ENCODE measurements around the gene BTBD10. TPM values are rescaled to one million over a fixed set of nuclear protein-coding genes. Genes with fewer than 3 reads are reported as not detected.
"Not testable (repeated sequence)": the region's sequence is repeated elsewhere in the genome, so short reads cannot be mapped to it uniquely, and the experiment has no call there.

Gene BTBD10
- total and polyA plus RNA-seq, 2 experiments from 2014 or later = 38.6 to 56.7 TPM

DNA sequence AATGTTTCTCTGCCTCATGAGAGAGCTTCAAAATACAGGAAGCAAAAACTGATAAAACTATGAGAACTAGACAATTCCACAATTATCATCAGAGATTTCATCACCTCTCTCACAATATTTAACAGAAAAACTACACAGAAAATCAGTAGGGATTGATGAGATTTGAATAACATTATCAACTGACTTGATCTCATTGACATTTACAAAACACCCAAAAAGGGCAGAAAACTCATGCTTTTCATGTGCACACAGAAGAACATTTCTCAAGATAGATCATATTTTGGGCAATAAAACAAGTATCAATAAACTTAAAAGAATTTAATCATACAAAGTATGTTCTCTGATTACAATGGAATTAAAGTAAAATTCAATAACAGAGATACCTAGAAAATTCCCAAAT is 35.6 kb downstream of the BTBD10 start:
- Histone ChIP-seq H3K27me3 (replicated peaks; ENCODE audit: insufficient read depth) (no peaks in the 10 kb centered on the region), H3K9me3 (ENCODE audit: low read depth) (no peaks in the 10 kb centered on the region), H3K9me2 (ENCODE audit: insufficient read depth) (no peaks in the 10 kb centered on the region), H3K4me3 (no peak overlapping the region), H2AFZ (no peak overlapping the region), H3K4me1 (ENCODE audit: insufficient read depth) (peaks cover 8% of the 10 kb centered on the region; the same call in 1 of the 2 replicates), H4K20me1 (ENCODE audit: insufficient read depth) (no peaks in the 10 kb centered on the region; the same call in 1 of the 2 replicates), H3K36me3 (ENCODE audit: low read depth) (peaks cover 6% of the 10 kb centered on the region; the same call in 1 of the 2 replicates), H3F3A (ENCODE audit: insufficient read depth) (no peaks in the 10 kb centered on the region), H3K79me2 (ENCODE audit: insufficient read depth) (peaks cover 98% of the 10 kb centered on the region), H3K9ac (no peak overlapping the region), H3K4me2 (ENCODE audit: unreplicated experiment) (no peak overlapping the region), H3K27ac (no peak overlapping the region)
- DNase-seq = no peak
- in situ Hi-C loops (cut with MboI) = no loop called here
- TF ChIP-seq EZH2phosphoT487 (IDR thresholded peaks at IDR 0.05; ENCODE audit: insufficient read depth, low read depth) = no peak
- no peak for TF ChIP-seq EZH2 (IDR thresholded peaks at IDR 0.05; ENCODE audit: insufficient read depth, poor library complexity, severe bottlenecking)

DNA sequence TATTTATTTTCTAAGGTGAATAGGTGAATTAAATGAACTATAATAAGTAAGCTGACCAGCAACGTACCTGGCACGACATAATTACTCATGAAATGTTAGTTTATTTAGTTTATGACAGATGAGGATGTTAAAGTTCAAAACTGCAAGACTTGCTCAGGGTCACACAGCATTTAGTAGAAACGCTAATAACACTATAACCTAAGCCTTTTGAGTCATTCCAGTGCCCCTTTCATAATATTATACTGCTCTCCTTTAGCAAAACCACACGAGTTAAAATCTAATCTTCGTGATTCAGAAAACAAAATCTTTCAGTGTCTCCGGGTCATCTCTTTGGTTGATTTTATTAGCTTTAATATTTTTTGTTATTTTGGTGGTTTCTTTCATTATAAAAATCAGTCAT is 39.6 kb downstream of the BTBD10 start:
- H3K79me2 ChIP-seq (ENCODE audit: insufficient read depth) = peaks cover 75% of the 10 kb centered on the region
- TF ChIP-seq EZH2phosphoT487 (IDR thresholded peaks at IDR 0.05; ENCODE audit: insufficient read depth, low read depth) = no peak
- no peak for TF ChIP-seq EZH2 (IDR thresholded peaks at IDR 0.05; ENCODE audit: insufficient read depth, poor library complexity, severe bottlenecking)

DNA sequence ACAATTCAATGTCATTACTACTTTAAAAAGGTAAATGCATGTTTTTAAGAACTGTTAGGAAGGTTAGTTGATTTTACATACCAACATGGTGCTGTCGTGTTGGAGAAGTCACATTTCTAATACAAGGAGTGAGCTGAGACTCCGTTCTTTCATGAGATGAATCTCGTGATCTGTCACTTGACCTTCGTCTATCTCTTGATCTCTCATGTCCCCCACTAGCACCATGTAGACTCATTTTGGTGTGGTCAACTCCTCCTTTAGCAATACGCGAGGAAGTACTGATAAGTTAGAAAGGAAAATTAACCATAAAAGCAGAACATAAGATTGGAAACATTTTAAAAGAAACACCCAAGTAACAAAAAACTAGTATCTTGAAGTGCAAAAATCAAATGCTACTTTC is 41.5 kb downstream of the BTBD10 start:
- Histone ChIP-seq H3K36me3 (ENCODE audit: low read depth) (peaks cover 21% of the 10 kb centered on the region), H3K4me1 (ENCODE audit: insufficient read depth) (peaks cover 8% of the 10 kb centered on the region; the same call in 1 of the 2 replicates), H4K20me1 (ENCODE audit: insufficient read depth) (no peaks in the 10 kb centered on the region; the same call in 1 of the 2 replicates), H2AFZ (no peak overlapping the region), H3K4me3 (no peak overlapping the region), H3K27me3 (replicated peaks; ENCODE audit: insufficient read depth) (no peaks in the 10 kb centered on the region), H3K4me2 (ENCODE audit: unreplicated experiment) (no peak overlapping the region), H3K9me2 (ENCODE audit: insufficient read depth) (no peaks in the 10 kb centered on the region), H3K79me2 (ENCODE audit: insufficient read depth) (peaks cover 57% of the 10 kb centered on the region), H3K27ac (no peak overlapping the region), H3K9me3 (ENCODE audit: low read depth) (no peaks in the 10 kb centered on the region), H3K9ac (no peak overlapping the region), H3F3A (ENCODE audit: insufficient read depth) (no peaks in the 10 kb centered on the region)
- WGBS, 2 experiments (ENCODE audit: low coverage in 1 of 2, low lambda C conversion rate in 2 of 2, missing lambda C conversion rate in 2 of 2) = 85 to 91% methylated on average over 6 of the region's 6 CpGs
- in situ Hi-C loops (cut with MboI) = no loop called here
- TF ChIP-seq EZH2 (IDR thresholded peaks at IDR 0.05; ENCODE audit: insufficient read depth, poor library complexity, severe bottlenecking) (no peak), EZH2phosphoT487 (IDR thresholded peaks at IDR 0.05; ENCODE audit: insufficient read depth, low read depth) (no peak)
- DNase-seq = no peak

More for the DNA sequence above, 39.6 kb downstream of the BTBD10 start:
- Histone ChIP-seq H3K27me3 (replicated peaks; ENCODE audit: insufficient read depth) (no peaks in the 10 kb centered on the region), H3F3A (ENCODE audit: insufficient read depth) (no peaks in the 10 kb centered on the region), H3K9me3 (ENCODE audit: low read depth) (no peaks in the 10 kb centered on the region), H3K36me3 (ENCODE audit: low read depth) (peaks cover 17% of the 10 kb centered on the region), H4K20me1 (ENCODE audit: insufficient read depth) (no peaks in the 10 kb centered on the region; the same call in 1 of the 2 replicates), H3K9ac (no peak overlapping the region), H3K4me1 (ENCODE audit: insufficient read depth) (peaks cover 8% of the 10 kb centered on the region; the same call in 1 of the 2 replicates), H2AFZ (no peak overlapping the region), H3K4me2 (ENCODE audit: unreplicated experiment) (no peak overlapping the region), H3K9me2 (ENCODE audit: insufficient read depth) (no peaks in the 10 kb centered on the region), H3K4me3 (no peak overlapping the region), H3K27ac (no peak overlapping the region)
- DNase-seq = no peak
- 96 to 97% methylated on average over 6 of the region's 6 CpGs for whole genome bisulfite sequencing, 2 experiments (ENCODE audit: low coverage in 1 of 2, low lambda C conversion rate in 2 of 2, missing lambda C conversion rate in 2 of 2)
- in situ Hi-C loops (cut with MboI) = no loop called here

DNA sequence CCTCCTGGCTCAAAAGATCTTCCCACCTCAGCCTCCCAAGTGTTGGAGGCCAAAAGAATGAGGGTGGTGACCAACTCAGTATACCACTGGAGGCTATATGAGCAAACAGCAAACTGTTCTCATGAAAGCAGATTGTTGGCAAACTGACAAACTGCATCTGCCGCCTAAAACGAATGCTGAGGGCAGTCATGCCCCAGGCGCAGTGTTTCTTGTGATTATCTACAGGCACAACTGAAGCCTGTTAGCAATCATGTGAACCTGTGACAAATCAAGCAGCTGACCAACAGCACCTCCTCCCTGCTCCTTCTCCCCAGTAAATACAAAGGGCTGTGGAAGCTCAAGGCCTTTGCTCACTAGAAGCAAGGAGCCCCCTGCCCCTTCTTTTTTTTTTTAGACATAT is 47.8 kb downstream of the BTBD10 start:
- in situ Hi-C loops (cut with MboI) = no loop called here
- Histone ChIP-seq H3K9me3 (ENCODE audit: low read depth) (no peaks in the 10 kb centered on the region), H3F3A (ENCODE audit: insufficient read depth) (no peaks in the 10 kb centered on the region), H3K4me2 (ENCODE audit: unreplicated experiment) (no peak overlapping the region), H2AFZ (no peak overlapping the region), H3K36me3 (ENCODE audit: low read depth) (peaks cover 43% of the 10 kb centered on the region), H3K9me2 (ENCODE audit: insufficient read depth) (peaks cover 3% of the 10 kb centered on the region; the same call in 1 of the 2 replicates), H3K79me2 (ENCODE audit: insufficient read depth) (0 out of 2 replicates have a peak, but pooled peaks cover 3% of the 10 kb centered on the region), H3K27ac (no peak overlapping the region), H3K4me3 (no peak overlapping the region), H3K27me3 (replicated peaks; ENCODE audit: insufficient read depth) (no peaks in the 10 kb centered on the region), H4K20me1 (ENCODE audit: insufficient read depth) (no peaks in the 10 kb centered on the region), H3K9ac (no peak overlapping the region), H3K4me1 (ENCODE audit: insufficient read depth) (no peaks in the 10 kb centered on the region)
- no peak for DNase-seq
- WGBS, 2 experiments (ENCODE audit: low coverage in 1 of 2, low lambda C conversion rate in 2 of 2, missing lambda C conversion rate in 2 of 2) = 93 to 98% methylated on average over 3 of the region's 3 CpGs
- TF ChIP-seq EZH2phosphoT487 (IDR thresholded peaks at IDR 0.05; ENCODE audit: insufficient read depth, low read depth) (no peak), EZH2 (IDR thresholded peaks at IDR 0.05; ENCODE audit: insufficient read depth, poor library complexity, severe bottlenecking) (no peak)

DNA sequence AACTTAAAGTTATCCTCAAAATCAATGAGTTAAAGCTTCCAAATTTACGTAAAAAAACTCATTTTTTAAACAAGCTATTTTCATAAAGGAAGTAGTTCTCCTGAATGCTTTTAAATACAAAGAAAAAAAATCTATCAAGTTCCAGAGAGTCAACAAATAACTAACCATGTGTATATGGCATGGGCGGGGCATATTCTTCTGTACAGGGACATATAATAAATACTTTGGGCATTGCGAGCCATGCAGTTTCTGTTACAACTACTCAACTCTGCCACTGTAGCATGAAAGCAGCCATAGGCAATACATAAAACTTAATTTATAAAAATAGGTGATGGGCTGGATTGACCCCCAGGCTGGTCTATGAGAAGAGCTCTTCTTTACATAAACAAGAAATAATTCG is 57.8 kb downstream of the BTBD10 start:
- H3K9me3 ChIP-seq (ENCODE audit: low read depth) = no peaks in the 10 kb centered on the region
- no peaks in the 10 kb centered on the region for H4K20me1 ChIP-seq (ENCODE audit: insufficient read depth)
- no peaks in the 10 kb centered on the region for H3K79me2 ChIP-seq (ENCODE audit: insufficient read depth)
- no peak overlapping the region for H3K9ac ChIP-seq
- DNase-seq = no peak
- no peak for TF ChIP-seq EZH2phosphoT487 (IDR thresholded peaks at IDR 0.05; ENCODE audit: insufficient read depth, low read depth)
- no peak for TF ChIP-seq EZH2 (IDR thresholded peaks at IDR 0.05; ENCODE audit: insufficient read depth, poor library complexity, severe bottlenecking)
- no peak overlapping the region for H2AFZ ChIP-seq
- WGBS, 2 experiments (ENCODE audit: low coverage in 1 of 2, low lambda C conversion rate in 2 of 2, missing lambda C conversion rate in 2 of 2) = 98 to 100% methylated on average over 4 of the region's 4 CpGs
- H3K4me1 ChIP-seq (ENCODE audit: insufficient read depth) = no peaks in the 10 kb centered on the region
- no peak overlapping the region for H3K4me2 ChIP-seq (ENCODE audit: unreplicated experiment)
- H3K36me3 ChIP-seq (ENCODE audit: low read depth) = peaks cover 38% of the 10 kb centered on the region
- no peaks in the 10 kb centered on the region for H3K9me2 ChIP-seq (ENCODE audit: insufficient read depth)
- no peak overlapping the region for H3K4me3 ChIP-seq
- H3K27me3 ChIP-seq (replicated peaks; ENCODE audit: insufficient read depth) = no peaks in the 10 kb centered on the region
- H3K27ac ChIP-seq = no peak overlapping the region
- in situ Hi-C loops (cut with MboI) = no loop called here
- no peaks in the 10 kb centered on the region for H3F3A ChIP-seq (ENCODE audit: insufficient read depth)

DNA sequence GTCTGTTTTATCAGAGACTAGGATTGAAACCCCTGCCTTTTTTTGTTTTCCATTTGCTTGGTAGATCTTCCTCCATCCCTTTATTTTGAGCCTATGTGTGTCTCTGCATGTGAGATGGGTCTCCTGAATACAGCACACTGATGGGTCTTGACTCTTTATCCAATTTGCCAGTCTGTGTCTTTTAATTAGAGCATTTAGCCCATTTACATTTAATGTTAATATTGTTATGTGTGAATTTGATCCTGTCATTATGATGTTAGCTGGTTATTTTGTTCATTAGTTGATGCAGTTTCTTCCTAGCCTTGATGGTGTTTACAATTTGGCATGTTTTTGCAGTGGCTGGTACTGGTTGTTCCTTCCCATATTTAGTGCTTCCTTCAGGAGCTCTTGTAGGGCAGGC is 64.7 kb downstream of the BTBD10 start:
- H3K9me3 ChIP-seq (ENCODE audit: low read depth); H3K27me3 ChIP-seq (replicated peaks; ENCODE audit: insufficient read depth); H3K4me2 ChIP-seq (ENCODE audit: unreplicated experiment); H2AFZ ChIP-seq; H4K20me1 ChIP-seq (ENCODE audit: insufficient read depth); H3K27ac ChIP-seq; DNase-seq; H3F3A ChIP-seq (ENCODE audit: insufficient read depth); H3K79me2 ChIP-seq (ENCODE audit: insufficient read depth); H3K4me3 ChIP-seq; H3K9me2 ChIP-seq (ENCODE audit: insufficient read depth); in situ Hi-C loops (cut with MboI); H3K4me1 ChIP-seq (ENCODE audit: insufficient read depth); H3K9ac ChIP-seq: not testable (repeated sequence)
- H3K36me3 ChIP-seq (ENCODE audit: low read depth) = peaks cover 14% of the 10 kb centered on the region

Measured in GM23248 (cell line).